ENCODE results near the gene VPREB3.
A peak's percentile ranks its signal among the peaks of the same experiment; 100 is the strongest.

Gene VPREB3

GRCh38 chr22:23709107-23709506 lies 45.1 kb downstream of the VPREB3 start:
- no peak for ATAC-seq (replicated peaks; ENCODE audit: extremely low read depth, poor library complexity, severe bottlenecking)
- DNase-seq (ENCODE audit: low spot score in 2 of 2) = no peak
- no peaks in the 10 kb centered on the region for H3K27me3 Mint-ChIP-seq
- no peak overlapping the region for H3K4me3 Mint-ChIP-seq
- peaks cover 68% of the 10 kb centered on the region for H3K36me3 Mint-ChIP-seq (ENCODE audit: insufficient read depth)
- H3K4me1 Mint-ChIP-seq = peaks cover 70% of the 10 kb centered on the region
- no peaks in the 10 kb centered on the region for H3K9me3 Mint-ChIP-seq
- H3K27ac Mint-ChIP-seq (ENCODE audit: low read depth) = no peak overlapping the region

GRCh38 chr22:23708270-23708669 lies 46.0 kb downstream of the VPREB3 start:
- Mint-ChIP-seq H3K27me3 (no peaks in the 10 kb centered on the region), H3K4me3 (no peak overlapping the region), H3K27ac (ENCODE audit: low read depth) (peak overlapping the region; percentile 11), H3K36me3 (ENCODE audit: insufficient read depth) (peaks cover 70% of the 10 kb centered on the region), H3K9me3 (no peaks in the 10 kb centered on the region), H3K4me1 (peaks cover 73% of the 10 kb centered on the region)
- ATAC-seq (replicated peaks; ENCODE audit: extremely low read depth, poor library complexity, severe bottlenecking) = no peak
- no peak for DNase-seq (ENCODE audit: low spot score in 2 of 2)

GRCh38 chr22:23705358-23705757 lies 48.9 kb downstream of the VPREB3 start:
- Mint-ChIP-seq H3K36me3 (ENCODE audit: insufficient read depth) (peaks cover 63% of the 10 kb centered on the region), H3K9me3 (no peaks in the 10 kb centered on the region), H3K4me3 (peak overlapping the region; percentile 21), H3K27me3 (no peaks in the 10 kb centered on the region), H3K4me1 (peaks cover 84% of the 10 kb centered on the region), H3K27ac (ENCODE audit: low read depth) (peak overlapping the region; percentile 79)
- ATAC-seq (replicated peaks; ENCODE audit: extremely low read depth, poor library complexity, severe bottlenecking) = peak; percentile 28
- DNase-seq (ENCODE audit: low spot score in 2 of 2) = no peak

GRCh38 chr22:23704829-23705228 lies 49.4 kb downstream of the VPREB3 start:
- DNase-seq (ENCODE audit: low spot score in 2 of 2) = no peak
- Mint-ChIP-seq H3K36me3 (ENCODE audit: insufficient read depth) (peaks cover 58% of the 10 kb centered on the region), H3K4me3 (peak overlapping the region; percentile 21), H3K27me3 (no peaks in the 10 kb centered on the region), H3K4me1 (peaks cover 82% of the 10 kb centered on the region), H3K27ac (ENCODE audit: low read depth) (peak overlapping the region; percentile 79), H3K9me3 (no peaks in the 10 kb centered on the region)
- peak; percentile 54 for ATAC-seq (replicated peaks; ENCODE audit: extremely low read depth, poor library complexity, severe bottlenecking)

- H3K27me3 Mint-ChIP-seq = no peaks in the 10 kb centered on the region
- H3K36me3 Mint-ChIP-seq (ENCODE audit: insufficient read depth) = peaks cover 50% of the 10 kb centered on the region
- H3K27ac Mint-ChIP-seq (ENCODE audit: low read depth) = peak overlapping the region; percentile 6
- H3K4me1 Mint-ChIP-seq = peaks cover 77% of the 10 kb centered on the region
- no peaks in the 10 kb centered on the region for H3K9me3 Mint-ChIP-seq
- H3K4me3 Mint-ChIP-seq = no peak overlapping the region
- DNase-seq (ENCODE audit: low spot score in 2 of 2) = no peak
- ATAC-seq (replicated peaks; ENCODE audit: extremely low read depth, poor library complexity, severe bottlenecking) = no peak
These were observed 50.2 kb downstream of the VPREB3 start for GRCh38 chr22:23704062-23704461.
